ENCODE measurements around the gene PLEKHN1.
"Not testable (repeated sequence)": the region's sequence is repeated elsewhere in the genome, so short reads cannot be mapped to it uniquely, and the experiment has no call there.

PLEKHN1 gene

DNA sequence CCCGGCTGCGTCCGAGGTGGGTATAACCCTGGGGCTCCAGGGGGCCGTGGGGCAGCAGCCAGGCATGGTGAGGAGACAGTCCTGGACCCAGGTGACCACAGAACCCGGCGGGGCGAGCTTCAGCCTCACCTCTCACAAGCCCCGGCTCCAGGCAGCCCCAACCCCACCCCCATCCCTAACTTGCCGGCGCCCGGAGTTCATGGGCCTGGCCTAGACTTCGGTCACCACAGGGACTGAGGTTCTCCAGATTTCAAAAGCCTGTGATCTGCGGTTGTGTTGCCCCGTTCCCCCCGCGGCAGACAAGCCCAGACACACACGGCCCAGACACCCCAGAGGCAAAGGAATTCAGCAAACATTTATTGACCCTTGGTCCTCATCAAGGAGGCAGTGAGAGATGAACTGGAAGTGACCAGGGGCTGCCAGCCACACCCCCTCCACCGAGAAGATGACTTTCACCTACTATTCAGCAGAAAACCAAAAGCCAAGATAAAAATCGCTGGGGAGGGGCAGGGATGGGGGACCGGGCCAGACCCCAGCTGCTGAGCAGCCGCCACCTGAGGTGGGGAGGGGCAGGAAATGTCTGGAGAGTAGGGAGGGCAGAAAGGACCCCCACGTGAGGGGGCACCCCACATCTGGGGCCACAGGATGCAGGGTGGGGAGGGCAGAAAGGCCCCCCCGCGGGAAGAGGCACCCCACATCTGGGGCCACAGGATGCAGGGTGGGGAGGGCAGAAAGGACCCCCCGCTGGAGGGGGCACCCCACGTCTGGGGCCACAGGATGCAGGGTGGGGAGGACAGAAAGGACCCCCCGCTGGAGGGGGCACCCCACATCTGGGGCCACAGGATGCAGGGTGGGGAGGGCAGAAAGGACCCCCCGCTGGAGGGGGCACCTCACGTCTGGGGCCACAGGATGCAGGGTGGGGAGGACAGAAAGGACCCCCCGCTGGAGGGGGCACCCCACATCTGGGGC, 29.7 kb downstream of the PLEKHN1 start:
- DNase-seq (ENCODE audit: low read depth): no peak

DNA sequence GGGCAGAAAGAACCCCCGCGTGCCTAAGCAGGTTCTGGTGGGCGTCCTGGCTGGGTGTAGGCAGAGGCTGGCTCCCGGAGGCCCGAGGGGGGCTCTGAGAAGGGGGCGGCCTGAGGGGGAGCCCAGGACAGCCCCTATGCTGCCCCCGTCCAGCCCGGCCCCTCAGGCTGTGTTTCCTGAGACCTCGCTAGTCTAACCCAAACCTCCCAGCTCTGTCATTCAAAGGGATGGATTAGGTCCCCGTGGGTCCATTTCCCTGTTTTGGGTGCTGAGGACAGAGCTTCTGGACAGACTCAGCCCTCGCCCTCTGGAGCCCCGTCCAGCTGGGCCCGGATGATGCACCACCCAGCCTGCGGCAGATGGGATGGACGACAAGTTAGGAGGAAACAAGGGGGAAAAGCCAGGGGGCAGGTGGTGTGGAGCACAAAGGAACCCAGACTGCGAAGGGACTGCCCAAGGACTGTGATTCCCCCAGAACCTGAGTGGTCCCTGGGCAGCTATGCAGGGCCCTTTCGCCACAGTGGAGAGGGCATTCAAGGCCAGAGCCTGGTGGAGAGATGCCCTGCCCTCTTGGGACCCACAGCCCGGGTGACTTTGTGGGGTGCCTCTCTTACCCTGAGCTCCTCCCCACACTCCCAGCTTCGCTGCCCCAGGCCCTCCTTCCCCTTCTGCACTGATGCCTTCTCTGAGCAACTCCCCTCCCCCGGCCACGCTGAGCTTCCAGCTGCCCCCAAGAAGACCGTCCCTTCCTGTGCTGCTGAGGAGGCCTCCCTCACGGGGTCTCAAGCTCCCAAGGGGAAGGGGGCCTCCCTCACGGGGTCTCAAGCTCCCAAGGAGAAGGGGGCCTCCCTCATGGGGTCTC, 30.8 kb downstream of the PLEKHN1 start:
- no peak for DNase-seq (ENCODE audit: low read depth)

DNA sequence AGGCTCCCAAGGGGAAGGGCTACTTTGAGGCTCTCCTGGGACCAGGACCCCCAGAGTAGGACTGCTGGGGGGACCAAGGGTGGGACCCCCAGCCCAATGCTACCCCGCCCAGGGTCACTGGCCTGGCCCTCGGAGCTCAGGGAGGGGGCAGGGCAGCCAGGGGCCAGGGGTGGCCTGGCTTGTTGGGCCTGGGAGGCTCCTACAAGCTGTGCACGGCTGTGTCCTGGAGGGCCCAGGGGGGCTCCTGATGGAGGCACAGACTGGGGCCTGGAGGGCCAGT, 31.4 kb downstream of the PLEKHN1 start:
- no peak for DNase-seq (ENCODE audit: low read depth)

DNA sequence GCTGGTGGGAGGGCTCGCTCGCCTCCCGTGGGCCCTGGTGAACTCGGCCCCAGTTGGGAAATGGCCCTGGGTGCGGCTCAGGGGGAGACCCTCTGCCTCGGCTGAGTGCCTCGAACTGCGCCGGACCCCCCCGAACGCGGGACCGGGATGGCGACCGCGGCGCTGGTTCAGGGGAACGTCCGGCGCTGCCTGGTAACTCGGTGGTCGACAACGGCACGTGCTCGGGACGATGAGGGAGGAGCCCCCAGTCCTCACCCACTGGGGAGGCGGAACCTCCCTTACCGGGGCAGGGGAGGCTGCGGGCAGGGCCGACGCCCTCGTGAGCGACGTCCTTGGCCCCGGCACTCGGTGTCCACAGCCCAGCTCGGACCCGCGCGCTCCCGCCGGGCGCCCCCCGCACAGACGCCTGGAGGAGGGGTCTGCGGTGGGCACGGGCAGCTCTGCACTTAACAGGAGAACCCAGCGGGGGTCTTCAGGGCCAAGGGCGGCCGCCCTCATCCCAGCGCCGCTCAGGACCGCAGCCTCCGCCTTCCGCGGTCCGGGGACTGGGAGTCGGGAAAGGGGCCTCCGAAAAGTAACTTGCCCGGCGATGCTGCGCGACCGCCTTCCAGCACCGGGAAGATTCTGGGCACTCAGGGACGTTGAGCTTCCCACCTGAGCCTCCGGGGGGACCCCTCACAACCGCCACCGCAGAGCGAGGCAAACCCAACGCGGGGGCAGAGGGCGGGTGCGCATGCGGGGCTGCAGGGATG, 31.9 kb downstream of the PLEKHN1 start:
- DNase-seq (ENCODE audit: low read depth): no peak

DNA sequence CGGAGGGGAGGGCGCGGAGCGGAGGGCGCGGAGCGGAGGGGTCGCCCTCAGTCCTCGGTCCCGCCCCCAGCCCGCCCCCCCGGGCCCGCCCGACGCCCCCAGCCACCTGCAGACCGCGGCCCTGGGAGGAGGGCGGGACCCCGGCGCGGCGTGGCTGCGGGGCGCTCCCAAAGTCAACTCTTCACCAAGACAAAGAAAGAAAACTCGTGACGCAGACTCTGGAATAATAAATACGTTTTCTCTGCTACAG, 32.4 kb downstream of the PLEKHN1 start:
- no peak for DNase-seq (ENCODE audit: low read depth)

DNA sequence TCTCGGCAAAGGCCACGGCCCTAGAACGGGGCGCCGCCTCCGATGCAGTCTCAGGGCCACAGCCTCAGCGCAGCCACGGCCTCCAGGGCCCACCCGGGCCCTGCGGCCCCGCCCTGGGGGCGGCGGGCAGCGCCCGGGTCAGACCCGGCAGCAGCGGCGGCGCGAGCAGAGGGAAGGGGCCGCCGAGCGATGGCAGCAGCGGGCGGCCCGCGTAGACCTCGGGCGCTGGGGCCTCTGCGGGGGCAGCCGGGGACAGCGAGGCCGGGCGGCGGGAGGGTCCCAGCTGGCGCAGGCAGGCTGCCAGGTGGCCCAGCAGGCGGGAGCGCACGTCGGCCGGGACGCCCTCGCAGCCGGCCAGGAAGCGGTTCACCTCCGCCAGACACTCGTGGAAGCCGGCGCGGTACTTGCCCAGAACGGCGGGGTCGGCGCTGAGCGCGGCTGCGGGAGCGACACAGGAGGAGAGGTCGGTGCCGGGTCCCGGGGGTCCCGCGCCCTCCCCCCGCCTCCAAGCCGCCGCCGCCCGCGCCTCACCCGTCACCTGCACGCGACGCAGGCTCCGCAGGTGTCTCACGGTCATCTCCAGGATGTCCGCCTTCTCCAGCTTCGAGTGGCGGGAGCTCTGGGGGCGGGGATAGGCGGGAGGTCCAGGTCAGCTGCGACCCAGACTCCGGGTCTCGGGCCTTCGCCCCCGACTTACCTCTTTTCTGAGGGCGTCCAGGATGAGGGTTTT, 32.9 kb downstream of the PLEKHN1 start:
- DNase-seq (ENCODE audit: low read depth): no peak

DNA sequence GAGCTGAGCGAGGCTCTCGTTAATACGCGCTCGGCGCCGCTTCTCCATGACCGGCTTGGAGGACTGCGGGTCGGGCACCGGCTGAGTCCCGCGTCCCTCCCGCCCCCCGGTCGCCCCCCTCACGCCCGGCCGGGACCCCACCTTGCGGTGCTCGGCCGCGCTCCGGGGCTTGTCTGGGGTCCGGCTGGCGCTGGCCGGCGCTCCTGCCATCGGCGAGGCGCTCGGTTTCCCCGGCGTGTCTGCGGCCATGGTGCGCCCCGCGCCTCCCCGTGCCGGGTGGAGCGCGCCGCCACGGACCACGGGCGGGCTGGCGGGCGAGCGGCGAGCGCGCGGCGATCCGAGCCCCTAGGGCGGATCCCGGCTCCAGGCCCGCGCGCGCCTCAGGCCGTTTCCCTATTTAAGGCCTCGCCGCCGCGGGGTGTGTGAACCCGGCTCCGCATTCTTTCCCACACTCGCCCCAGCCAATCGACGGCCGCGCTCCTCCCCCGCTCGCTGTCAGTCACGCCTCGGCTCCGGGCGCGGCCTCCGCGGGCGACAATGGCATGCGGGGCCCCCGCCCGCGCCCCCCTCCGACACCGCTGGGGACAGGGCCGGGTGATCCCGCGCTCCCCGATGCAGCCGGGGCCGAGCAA, 33.6 kb downstream of the PLEKHN1 start, which contains the start of gene HES4:
Gene HES4 (minus strand): TSS at position 373 of the 632 bp plus-strand sequence. CDS start 124 bp downstream, at position 249.
- peak; percentile 42 for DNase-seq (ENCODE audit: low read depth)

DNA sequence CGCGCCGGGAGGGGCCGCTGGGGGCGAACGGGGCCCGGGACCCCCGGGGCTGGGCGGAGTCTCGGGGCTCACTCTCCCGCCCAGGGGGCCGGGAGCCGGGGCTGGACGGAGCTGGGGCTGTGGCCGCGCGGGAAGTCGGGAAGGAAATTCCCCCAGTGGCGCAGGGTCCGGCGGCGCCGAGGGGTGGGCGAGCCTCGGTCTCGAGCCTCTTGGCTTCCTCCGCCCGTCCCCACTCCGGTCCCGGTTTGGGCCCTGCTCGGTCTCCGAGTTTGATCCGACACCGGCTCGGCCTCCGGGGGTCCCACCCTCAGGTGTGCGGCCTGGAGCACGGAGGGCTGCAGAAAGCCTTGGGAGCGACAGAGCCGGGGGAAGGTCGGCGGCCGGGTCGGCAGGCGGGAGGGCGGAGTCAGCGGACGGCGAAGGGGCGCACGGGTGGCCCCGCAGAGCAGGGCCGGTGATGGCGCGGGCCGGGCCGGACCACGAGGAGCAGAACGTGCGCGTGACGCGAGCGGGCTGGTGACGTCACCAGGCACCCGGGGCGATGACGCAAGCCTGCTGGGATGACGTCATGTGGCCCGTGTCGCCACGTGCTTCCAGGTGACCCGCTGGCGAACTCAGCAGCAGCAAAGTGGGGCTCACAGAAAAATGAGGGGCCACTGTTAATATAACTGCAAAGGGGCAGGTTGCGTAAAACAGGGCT, 34.2 kb downstream of the PLEKHN1 start:
- peak; percentile 54 for DNase-seq (ENCODE audit: low read depth)

DNA sequence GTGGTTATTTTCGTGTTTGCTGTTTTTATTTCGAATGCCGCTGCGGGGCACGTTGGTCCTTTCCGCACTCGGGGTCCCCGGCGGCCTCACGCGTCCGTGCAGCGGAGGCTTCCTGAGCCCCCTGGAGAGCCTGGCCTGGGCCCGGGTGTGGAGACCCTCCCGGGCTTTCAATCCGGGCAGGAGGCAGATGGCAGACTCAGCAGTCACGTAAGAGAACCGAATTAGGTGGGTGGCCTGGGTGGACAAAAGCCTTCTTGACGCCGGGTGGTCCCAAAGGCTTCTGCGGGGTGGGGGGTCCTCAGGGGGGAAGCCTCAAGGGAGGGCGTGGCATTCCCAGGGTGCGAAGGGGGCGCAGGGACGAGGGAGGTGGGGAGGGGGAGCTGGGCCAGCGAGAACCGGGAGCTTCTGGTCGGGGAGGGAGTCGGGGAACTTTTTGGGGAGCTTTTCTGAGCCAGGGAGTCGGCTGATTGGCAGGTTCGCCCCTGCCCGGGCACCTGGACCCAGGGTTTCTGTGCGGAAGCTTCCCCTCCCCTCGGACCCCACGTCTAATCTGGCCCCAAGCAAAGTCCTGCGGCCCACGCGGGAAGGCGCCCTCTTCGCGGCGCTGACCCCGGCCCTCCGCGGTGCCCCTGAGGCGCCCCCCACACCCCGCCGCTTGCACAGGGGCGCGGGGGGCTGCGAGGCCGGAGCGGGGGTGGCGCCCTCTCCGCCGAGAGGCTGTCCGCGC, 34.9 kb downstream of the PLEKHN1 start:
- no peak for DNase-seq (ENCODE audit: low read depth)

DNA sequence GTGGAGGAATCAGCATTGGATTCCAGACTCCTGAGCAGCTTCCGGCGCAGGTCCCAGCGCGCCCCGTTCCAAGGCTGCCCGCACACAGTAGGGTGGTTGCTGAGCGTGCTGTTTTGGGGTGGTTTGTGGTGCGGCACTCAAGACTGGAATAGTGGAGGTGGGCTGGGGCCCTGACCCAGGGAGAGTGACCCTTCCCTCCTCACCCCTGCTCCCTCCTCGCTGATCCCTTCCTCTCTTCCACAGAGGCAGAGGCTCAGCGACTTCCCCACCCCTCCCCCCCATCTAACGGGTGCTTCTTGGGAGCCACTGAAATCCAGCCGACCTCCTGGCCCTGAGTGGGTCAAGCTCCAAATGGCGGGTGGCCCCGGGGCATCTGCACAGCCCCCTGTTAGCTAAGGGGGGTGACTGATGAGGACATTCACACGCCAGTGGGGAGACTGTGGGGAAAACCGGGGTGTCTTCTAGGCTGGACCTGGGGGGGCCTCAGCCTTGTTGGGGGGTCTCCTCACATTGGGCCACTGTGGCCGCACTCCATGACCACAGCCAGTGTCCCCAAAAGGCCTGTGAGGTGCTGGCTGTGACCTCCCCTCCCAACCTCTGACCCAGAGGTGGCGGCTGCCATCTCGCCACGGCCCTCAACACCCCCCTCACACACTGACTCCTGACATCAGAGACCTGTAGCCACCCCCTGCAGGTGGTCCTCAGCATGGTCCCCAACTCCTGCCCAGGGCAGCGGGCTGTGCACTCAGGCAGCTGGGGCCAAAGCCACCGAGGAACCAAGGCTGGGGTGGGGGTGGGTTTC, 37.5 kb downstream of the PLEKHN1 start:
- no peak for DNase-seq (ENCODE audit: low read depth)

DNA sequence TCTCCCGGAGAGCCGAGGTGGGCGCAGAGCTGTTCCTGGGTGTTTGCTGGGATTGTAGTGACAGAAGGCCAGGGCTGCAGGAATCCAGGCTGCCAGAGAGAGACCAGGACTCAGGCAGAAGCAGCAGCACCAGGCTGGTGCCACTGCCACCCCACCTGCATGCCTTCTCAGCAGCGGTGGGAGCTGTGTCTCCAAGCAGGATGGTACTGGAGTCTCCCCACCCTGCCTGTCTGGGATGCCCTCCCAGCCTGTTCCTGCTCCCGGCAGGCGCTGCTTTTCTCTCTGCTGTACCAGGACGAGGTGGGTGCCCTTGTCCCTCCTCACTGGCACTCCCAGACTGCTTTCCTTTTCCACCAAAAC, 38.1 kb downstream of the PLEKHN1 start:
- no peak for DNase-seq (ENCODE audit: low read depth)

DNA sequence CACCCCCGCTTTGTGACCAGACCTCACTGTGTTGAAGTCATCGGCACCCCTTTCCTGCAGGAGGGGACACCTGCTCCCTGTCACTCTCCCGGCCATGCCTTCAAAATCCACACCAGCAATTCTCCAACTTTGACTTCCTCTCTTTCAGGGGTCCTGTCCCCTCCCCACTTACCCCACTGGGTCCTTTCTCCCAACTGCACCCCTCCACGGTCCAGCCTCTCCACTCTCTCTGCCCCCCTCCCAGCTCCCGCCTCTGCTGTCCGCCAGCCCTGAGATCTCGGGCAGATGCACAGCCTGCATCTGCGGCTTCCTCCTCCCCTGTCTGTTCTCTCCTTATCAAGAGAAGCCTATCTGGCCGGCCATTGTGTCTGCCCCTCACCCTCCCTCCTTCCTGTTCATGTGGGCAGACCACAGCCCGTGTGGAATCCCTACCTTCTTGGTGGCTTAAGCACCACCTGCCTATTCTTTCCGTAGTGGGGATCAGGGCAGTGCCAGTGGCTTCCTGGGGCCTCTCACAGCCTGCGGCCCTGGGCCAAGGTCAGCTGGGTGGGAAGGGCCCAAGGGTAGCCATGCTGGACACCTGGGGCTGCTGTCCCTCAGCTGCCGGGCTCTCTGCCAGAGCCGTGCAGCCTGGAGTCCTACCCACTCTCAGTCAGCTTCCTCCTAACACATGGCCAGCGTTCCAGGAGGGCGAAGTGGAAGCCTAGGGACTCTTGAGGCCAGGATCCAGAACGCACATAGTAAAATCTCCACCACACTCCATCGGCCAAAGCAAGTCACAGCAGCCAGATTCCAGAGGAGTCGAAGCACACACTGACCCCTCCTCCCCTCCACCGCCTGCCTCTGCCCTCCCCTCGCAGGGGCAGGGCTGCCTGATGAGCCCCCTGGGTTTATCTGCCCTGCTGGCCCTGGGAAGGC, 38.8 kb downstream of the PLEKHN1 start:
- no peak for DNase-seq (ENCODE audit: low read depth)

DNA sequence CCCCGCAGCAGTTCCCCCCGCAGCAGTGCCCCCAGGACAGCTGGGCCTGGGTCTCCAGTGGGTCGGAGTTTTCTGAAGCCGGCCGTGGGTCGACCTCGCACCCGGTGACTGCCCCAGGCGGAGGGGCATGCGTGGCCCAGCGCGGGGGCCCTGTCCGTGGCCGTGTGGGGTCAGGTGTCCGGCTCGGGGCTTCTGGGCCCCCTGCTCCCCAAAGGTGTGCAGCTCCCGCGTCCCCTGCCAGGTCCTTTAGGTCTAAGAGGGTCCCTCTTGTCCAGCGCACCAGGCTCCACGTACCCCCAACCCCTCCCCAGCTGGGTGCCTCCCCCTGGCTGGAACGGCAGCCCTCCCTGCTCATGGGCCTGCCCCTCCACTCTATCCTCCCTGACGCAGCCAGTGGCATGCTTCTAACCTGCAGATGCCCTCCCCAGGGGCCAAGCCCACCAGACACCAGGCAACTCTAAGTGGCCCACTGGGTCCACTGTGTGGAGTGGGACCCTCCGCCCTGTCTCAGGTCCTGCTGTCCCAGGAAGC, 39.6 kb downstream of the PLEKHN1 start:
- no peak for DNase-seq (ENCODE audit: low read depth)

DNA sequence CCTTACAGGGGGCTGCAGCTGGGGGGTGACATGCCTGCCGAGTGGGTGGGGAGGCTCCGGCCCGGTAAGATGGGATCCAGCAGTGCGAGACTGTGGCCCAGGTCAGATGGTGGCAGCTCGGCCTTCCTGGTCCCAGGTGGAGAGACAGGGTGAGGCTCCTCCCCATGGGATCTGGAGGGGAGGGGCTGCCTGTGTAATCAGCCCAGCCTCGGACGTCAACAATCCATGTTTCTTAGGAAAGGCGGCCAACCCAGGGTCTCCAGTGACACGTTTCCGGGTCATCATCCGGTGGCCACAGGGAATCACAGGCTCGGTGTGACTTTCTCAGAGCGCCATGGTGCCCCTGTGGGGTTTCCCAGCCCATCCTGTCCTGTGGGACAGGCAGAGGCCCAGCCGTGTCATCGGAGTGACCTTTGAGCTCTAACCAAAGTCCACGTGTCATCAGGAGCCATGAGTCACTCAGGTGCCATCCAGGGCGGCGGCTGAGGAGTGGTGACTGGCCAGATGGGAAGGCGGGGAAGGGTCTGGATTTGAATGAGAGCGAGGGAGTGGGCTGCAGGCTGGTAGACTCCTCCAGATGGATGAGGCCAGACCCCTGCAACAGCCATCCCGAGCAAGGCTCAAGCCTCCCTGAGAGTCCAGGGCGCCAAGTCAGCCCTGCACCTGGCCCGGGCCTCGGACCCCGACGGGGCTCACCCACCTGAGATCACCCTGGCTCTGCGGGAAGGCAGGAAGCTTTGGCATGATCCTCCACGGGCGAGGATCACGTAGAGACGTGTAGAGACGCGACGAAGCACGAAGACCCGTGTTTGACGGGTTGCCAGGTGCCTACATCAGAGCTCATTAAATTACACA, 40.2 kb downstream of the PLEKHN1 start:
- no peak for DNase-seq (ENCODE audit: low read depth)

DNA sequence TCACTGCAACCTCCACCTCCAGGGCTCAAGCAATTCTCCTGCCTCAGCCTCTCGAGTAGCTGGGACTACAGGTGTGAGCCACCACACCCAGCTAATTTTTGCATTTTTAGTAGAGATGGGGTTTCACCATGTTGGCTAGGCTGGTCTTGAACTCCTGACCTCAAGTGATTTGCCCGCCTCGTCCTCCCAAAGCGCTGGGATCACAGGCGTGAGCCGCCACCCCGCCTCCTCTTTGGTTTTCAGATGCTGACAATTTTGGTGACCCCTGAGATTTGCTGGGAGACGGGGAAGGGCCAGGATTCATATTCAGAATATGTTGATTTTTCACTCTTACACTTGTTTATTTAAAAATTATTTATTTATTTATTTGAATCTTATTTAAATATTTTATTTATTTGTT, 43.8 kb downstream of the PLEKHN1 start:
- not testable (repeated sequence) for DNase-seq (ENCODE audit: low read depth)

DNA sequence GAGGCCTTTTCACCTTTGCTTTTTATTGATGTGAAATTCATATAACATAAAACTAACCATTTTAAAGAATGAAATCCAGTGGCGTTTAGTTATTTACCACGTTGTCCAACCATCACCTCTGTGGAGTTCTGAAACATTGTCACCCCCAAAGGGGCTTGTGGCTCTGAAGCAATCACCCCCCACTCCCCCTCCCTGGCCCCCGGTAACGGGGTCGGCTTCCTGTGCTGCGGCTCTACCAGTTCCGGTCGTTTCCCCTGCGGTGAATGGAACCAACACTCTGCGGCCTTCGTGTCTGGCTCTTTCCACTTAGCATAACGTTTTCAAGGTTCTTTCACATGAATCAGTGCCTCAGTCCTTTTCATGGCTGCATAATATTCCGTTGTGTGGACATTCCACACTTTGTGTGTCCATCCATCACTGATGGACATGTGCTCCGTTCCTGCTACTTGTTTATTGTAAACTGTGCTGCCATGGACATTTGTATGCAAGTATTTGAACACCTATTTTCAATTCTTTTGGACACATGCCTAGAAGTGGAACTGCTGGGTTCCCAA, 45.2 kb downstream of the PLEKHN1 start:
- no peak for DNase-seq (ENCODE audit: low read depth)

DNA sequence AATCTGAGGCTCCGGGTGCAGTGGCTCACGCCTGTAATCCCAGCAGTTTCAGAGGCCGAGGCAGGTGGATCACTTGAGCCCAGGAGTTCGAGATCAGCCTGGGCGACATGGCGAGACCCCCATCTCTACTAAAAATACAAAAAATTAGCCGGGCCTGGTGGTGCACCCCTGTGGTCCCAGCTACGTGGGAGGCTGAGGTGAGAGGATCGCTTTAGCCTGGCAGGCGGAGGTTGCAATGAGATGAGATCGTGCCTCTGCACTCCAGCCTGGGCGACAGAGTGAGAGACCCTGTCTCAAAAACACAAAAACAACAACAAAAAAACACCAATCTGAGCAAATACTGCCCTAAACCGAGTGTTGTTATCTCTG, 46.4 kb downstream of the PLEKHN1 start:
- not testable (repeated sequence) for DNase-seq (ENCODE audit: low read depth)
